ENCODE results near the gene AUNIP. TPM values are rescaled to one million over a fixed set of nuclear protein-coding genes. Genes with fewer than 3 reads are reported as not detected.
A peak's percentile ranks its signal among the peaks of the same experiment; 100 is the strongest.

The AUNIP gene
- polyA plus RNA-seq, 6 donors from 2014 or later: 0.15 TPM; not detected in 5

- no peak for DNase-seq
- H3K36me3 Mint-ChIP-seq: no peaks in the 10 kb centered on the region
- no peaks in the 10 kb centered on the region for H3K27me3 Mint-ChIP-seq
- H3K4me3 Mint-ChIP-seq: peak overlapping the region in 1 of 8 donors; percentile 12
- no peak for ATAC-seq (ENCODE audit: low read depth in 2 of 2)
- peaks cover 11 to 22% (median 18%) of the 10 kb centered on the region in 3 donors for H3K4me1 Mint-ChIP-seq
- no peak overlapping the region for H3K27ac Mint-ChIP-seq
- H3K9me3 Mint-ChIP-seq: no peaks in the 10 kb centered on the region
Observed at GRCh38 chr1:25869909-25870606, 10.8 kb upstream of the AUNIP start.

- no peaks in the 10 kb centered on the region for H3K36me3 Mint-ChIP-seq
- no peaks in the 10 kb centered on the region for H3K9me3 Mint-ChIP-seq
- H3K27ac Mint-ChIP-seq: peak overlapping the region in 1 of 6 donors; percentile 22
- H3K4me3 Mint-ChIP-seq: no peak overlapping the region
- H3K4me1 Mint-ChIP-seq: peaks cover 0 to 3% (median 0%) of the 10 kb centered on the region in 3 donors
- no peak for ATAC-seq (ENCODE audit: low read depth in 2 of 2)
- DNase-seq: no peak
- no peaks in the 10 kb centered on the region for H3K27me3 Mint-ChIP-seq
Observed at GRCh38 chr1:25867210-25867991, 8.1 kb upstream of the AUNIP start.

- Mint-ChIP-seq H3K36me3 (no peaks in the 10 kb centered on the region), H3K27ac (no peak overlapping the region), H3K27me3 (no peaks in the 10 kb centered on the region), H3K4me1 (peaks cover 4 to 10% (median 5%) of the 10 kb centered on the region in 3 donors), H3K9me3 (no peaks in the 10 kb centered on the region), H3K4me3 (no peak overlapping the region)
- ATAC-seq (ENCODE audit: low read depth in 2 of 2) (no peak), DNase-seq (no peak)
Observed at GRCh38 chr1:25866288-25866687, 7.0 kb upstream of the AUNIP start.

- no peak for ATAC-seq (ENCODE audit: low read depth in 2 of 2)
- H3K27ac Mint-ChIP-seq: peak overlapping the region in 1 of 6 donors; percentile 38
- no peaks in the 10 kb centered on the region for H3K27me3 Mint-ChIP-seq
Observed at GRCh38 chr1:25864434-25864833, 5.2 kb upstream of the AUNIP start.

GRCh38 chr1:25863486-25864262 is 4.4 kb upstream of the AUNIP start:
- no peak for ATAC-seq (ENCODE audit: low read depth in 2 of 2)
- Mint-ChIP-seq H3K9me3 (no peaks in the 10 kb centered on the region), H3K27ac (no peak overlapping the region)

More at GRCh38 chr1:25864434-25864833, 5.2 kb upstream of the AUNIP start:
- Mint-ChIP-seq H3K36me3 (no peaks in the 10 kb centered on the region), H3K9me3 (no peaks in the 10 kb centered on the region), H3K4me1 (peaks cover 5 to 25% (median 16%) of the 10 kb centered on the region in 3 donors), H3K4me3 (no peak overlapping the region)
- DNase-seq: no peak

GRCh38 chr1:25862785-25863485 is 3.7 kb upstream of the AUNIP start:
- no peak for DNase-seq
- no peak for ATAC-seq (ENCODE audit: low read depth in 2 of 2)
- H3K4me3 Mint-ChIP-seq: peak overlapping the region in 3 of 8 donors; percentile 25 to 84 (median 60)
- H3K27ac Mint-ChIP-seq: peak overlapping the region in 2 of 6 donors; percentile 56 to 78
- no peaks in the 10 kb centered on the region for H3K27me3 Mint-ChIP-seq
- H3K9me3 Mint-ChIP-seq: no peaks in the 10 kb centered on the region
- H3K4me1 Mint-ChIP-seq: peaks cover 11 to 34% (median 26%) of the 10 kb centered on the region in 3 donors
- H3K36me3 Mint-ChIP-seq: no peaks in the 10 kb centered on the region

More at GRCh38 chr1:25863486-25864262, 4.4 kb upstream of the AUNIP start:
- H3K4me1 Mint-ChIP-seq: peaks cover 10 to 30% (median 23%) of the 10 kb centered on the region in 3 donors
- H3K27me3 Mint-ChIP-seq: no peaks in the 10 kb centered on the region
- H3K4me3 Mint-ChIP-seq: no peak overlapping the region
- DNase-seq: no peak
- no peaks in the 10 kb centered on the region for H3K36me3 Mint-ChIP-seq

GRCh38 chr1:25861316-25862286 is 2.3 kb upstream of the AUNIP start:
- Mint-ChIP-seq H3K27me3 (no peaks in the 10 kb centered on the region), H3K9me3 (no peaks in the 10 kb centered on the region), H3K4me3 (peak overlapping the region in 6 of 8 donors; percentile 48 to 93 (median 76)), H3K4me1 (peaks cover 11 to 34% (median 26%) of the 10 kb centered on the region in 3 donors), H3K27ac (peak overlapping the region in 5 of 6 donors; percentile 46 to 96 (median 73)), H3K36me3 (no peaks in the 10 kb centered on the region)
- no peak for DNase-seq
- ATAC-seq (ENCODE audit: low read depth in 2 of 2): no peak

- no peaks in the 10 kb centered on the region for H3K27me3 Mint-ChIP-seq
- DNase-seq: no peak
- peak overlapping the region; percentile 84 to 97 (median 92) for H3K4me3 Mint-ChIP-seq
- H3K4me1 Mint-ChIP-seq: peaks cover 11 to 34% (median 26%) of the 10 kb centered on the region in 3 donors
- no peaks in the 10 kb centered on the region for H3K36me3 Mint-ChIP-seq
- peak overlapping the region in 2 of 6 donors; percentile 54 to 79 for H3K27ac Mint-ChIP-seq
- no peaks in the 10 kb centered on the region for H3K9me3 Mint-ChIP-seq
- ATAC-seq (ENCODE audit: low read depth in 2 of 2): no peak
Observed at GRCh38 chr1:25858494-25858893, 763 bp downstream of the AUNIP start.

GRCh38 chr1:25856856-25857255 is 2.4 kb downstream of the AUNIP start:
- H3K36me3 Mint-ChIP-seq: no peaks in the 10 kb centered on the region
- ATAC-seq (ENCODE audit: low read depth in 2 of 2): no peak

GRCh38 chr1:25854554-25854953 is 4.7 kb downstream of the AUNIP start:
- Mint-ChIP-seq H3K4me3 (no peak overlapping the region), H3K4me1 (peaks cover 7 to 12% (median 10%) of the 10 kb centered on the region in 3 donors), H3K9me3 (peaks cover 0 to 2% (median 0%) of the 10 kb centered on the region in 7 donors), H3K27me3 (no peaks in the 10 kb centered on the region), H3K27ac (no peak overlapping the region), H3K36me3 (no peaks in the 10 kb centered on the region)
- DNase-seq (no peak), ATAC-seq (ENCODE audit: low read depth in 2 of 2) (no peak)

More at GRCh38 chr1:25856856-25857255, 2.4 kb downstream of the AUNIP start:
- Mint-ChIP-seq H3K4me1 (peaks cover 11 to 29% (median 26%) of the 10 kb centered on the region in 3 donors), H3K9me3 (peaks cover 0 to 2% (median 0%) of the 10 kb centered on the region in 7 donors), H3K27me3 (no peaks in the 10 kb centered on the region), H3K4me3 (peak overlapping the region in 1 of 8 donors; percentile 2), H3K27ac (no peak overlapping the region)
- no peak for DNase-seq

GRCh38 chr1:25848531-25848930 is 10.7 kb downstream of the AUNIP start:
- ATAC-seq (ENCODE audit: low read depth in 2 of 2) (no peak), DNase-seq (no peak)
- Mint-ChIP-seq H3K36me3 (no peaks in the 10 kb centered on the region), H3K4me1 (peaks cover 0 to 3% (median 0%) of the 10 kb centered on the region in 3 donors), H3K4me3 (no peak overlapping the region), H3K27ac (no peak overlapping the region), H3K9me3 (peaks cover 0 to 2% (median 0%) of the 10 kb centered on the region in 7 donors), H3K27me3 (no peaks in the 10 kb centered on the region)

GRCh38 chr1:25847929-25848328 is 11.3 kb downstream of the AUNIP start:
- H3K4me1 Mint-ChIP-seq: peaks cover 0 to 3% (median 0%) of the 10 kb centered on the region in 3 donors

More at GRCh38 chr1:25847929-25848328, 11.3 kb downstream of the AUNIP start:
- peaks cover 0 to 2% (median 0%) of the 10 kb centered on the region in 7 donors for H3K9me3 Mint-ChIP-seq
- H3K27me3 Mint-ChIP-seq: no peaks in the 10 kb centered on the region
- DNase-seq (no peak), ATAC-seq (ENCODE audit: low read depth in 2 of 2) (no peak)
- no peak overlapping the region for H3K27ac Mint-ChIP-seq
- no peak overlapping the region for H3K4me3 Mint-ChIP-seq
- no peaks in the 10 kb centered on the region for H3K36me3 Mint-ChIP-seq

Data from naive B cell (primary cell).